K562 treated with DMSO at 1 percent for 24 hours (cell line): ENCODE results near the gene VN1R2. TPM values are rescaled to one million over a fixed set of nuclear protein-coding genes. Genes with fewer than 3 reads are reported as not detected.

ENCODE experiments used
- total RNA-seq: library from RNA; unstranded; fragments of 300-600 nt; gene quantifications from 2 replicates; pipeline ENCODE4 v1.2.3, GENCODE V29; 2022; ENCODE audit warnings: low read depth; ENCODE audit not compliant: insufficient read depth

VN1R2 gene
- not detected in 2 replicates for total RNA-seq

DNA sequence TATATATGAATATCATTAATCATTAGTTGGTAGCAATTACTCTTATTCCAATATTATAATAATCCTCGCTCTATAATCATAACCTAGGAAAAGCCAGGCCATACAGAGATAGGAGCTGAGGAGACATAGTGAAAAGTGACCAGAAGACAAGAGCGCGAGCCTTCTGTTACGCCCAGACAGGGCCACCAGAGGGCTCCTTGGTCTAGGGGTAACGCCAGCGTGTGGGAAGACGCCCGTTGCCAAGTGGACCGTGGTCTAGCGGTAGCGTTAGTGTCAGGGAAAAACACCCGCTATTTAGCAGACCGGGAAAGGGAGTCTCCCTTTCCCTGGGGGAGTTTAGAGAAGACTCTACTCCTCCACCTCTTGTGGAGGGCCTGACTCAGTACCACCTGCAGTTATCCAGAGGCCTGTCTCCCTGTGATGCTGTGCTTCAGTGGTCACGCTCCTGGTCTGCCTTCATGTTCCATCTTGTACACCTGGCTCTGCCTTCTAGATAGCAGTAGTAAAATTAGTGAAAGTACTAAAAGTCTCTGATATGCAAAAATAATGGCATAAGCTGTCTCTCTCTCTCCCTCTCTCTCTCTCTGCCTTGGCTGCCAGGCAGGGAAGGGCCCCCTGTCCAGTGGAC, at the start of gene VN1R2:
TSS of gene VN1R2 (plus strand) at position 578 of the 628 bp plus-strand sequence. CDS start 84 bp downstream, outside the sequence.

DNA sequence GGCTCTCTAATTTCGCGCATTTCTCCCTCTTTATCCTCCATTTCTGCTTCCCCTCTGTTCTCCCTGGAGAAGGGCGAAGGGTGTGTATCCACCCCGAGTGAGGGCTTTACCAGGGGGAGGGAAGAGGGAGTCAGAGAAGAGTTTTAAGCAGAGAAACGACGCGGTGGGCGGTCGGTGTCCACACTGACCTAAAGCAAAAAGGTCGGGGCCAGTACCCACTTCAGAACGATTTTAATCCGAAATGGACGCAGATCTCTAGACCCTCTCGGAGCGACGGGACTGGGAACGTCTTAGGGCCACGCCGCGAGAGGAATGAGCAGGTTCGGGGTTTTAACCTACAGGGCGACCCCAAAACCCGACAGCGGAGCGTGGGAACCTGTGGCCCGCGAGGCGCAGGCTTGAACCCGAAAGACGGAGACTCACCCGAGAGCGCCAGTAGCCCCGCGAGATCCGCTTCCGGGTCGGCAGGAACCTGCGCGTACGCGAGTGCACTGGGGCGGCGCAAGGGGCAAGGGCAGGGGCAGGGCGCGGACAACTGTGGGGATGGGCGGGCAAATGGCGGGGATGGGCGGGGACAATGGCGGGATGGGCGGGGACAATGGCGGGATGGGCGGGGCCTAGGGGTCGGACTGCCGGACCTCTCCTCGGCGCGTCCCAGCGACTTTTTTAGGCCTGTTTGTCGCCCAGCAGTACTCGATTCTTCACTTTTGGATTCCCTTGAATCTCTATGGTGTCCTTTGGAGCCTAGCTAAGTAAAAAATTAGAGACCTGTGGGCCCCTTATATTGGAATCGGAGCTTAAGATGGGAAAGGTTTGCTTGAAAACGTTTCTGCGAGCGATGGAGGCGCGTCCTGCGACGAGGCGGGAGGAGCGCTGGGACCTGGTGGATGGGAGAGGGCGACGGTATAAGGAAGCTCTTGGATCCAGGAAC, 3.4 kb upstream of the VN1R2 start, which contains the start of gene ZNF677:
TSS of gene ZNF677 (minus strand) at position 463 of the 931 bp plus-strand sequence. CDS start 3,323 bp downstream, outside the sequence.

DNA sequence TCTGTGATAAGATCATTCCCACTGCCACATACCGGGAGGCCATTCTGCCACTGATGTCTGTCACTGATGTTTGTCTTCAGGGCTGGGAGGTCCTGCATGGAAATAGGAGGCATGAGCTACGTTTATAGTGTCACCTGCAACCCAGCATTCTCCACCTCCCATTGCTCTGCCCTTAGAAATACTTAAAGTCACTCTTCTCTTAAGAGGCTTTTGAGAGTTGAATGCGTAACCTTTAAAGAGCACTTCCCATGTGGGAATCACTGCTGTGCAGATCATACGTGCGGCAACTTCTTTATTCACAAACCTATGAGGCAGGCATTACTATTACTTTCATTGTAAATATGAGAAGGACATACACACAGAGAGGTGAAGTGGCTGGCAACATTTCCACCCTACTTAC, 9.5 kb downstream of the VN1R2 start, which contains the start of gene VN1R4:
TSS of gene VN1R4 (minus strand) at position 101 of the 400 bp plus-strand sequence. CDS start at position 43, 58 bp downstream.

Other genes with a start within 250 kb of the VN1R2 start
- gene ERVV-1, start 244.4 kb upstream of the VN1R2 start, total RNA-seq: not detected in 2 replicates
- gene ERVV-2, start 213.6 kb upstream of the VN1R2 start, total RNA-seq: 0.43 and 0.64 TPM in 2 replicates
- 10.6 and 12.2 TPM in 2 replicates for gene ZNF160, start 154.9 kb upstream of the VN1R2 start, total RNA-seq
- gene ZNF415, start 125.4 kb upstream of the VN1R2 start, total RNA-seq: not detected in 2 replicates
- gene ZNF347, start 99.2 kb upstream of the VN1R2 start, total RNA-seq: 2.3 and 2.6 TPM in 2 replicates
- 3.1 and 3.9 TPM in 2 replicates for gene ZNF665, start 64.9 kb upstream of the VN1R2 start, total RNA-seq
- gene ZNF677, start 3.4 kb upstream of the VN1R2 start, total RNA-seq: 0.30 and 1.5 TPM in 2 replicates
- not detected in 2 replicates for gene VN1R4, start 9.4 kb downstream of the VN1R2 start, total RNA-seq
- 2.2 and 2.7 TPM in 2 replicates for gene ZNF845, start 75.5 kb downstream of the VN1R2 start, total RNA-seq
- 1.8 and 4.8 TPM in 2 replicates for gene ZNF525, start 107.4 kb downstream of the VN1R2 start, total RNA-seq
- gene ZNF765, start 136.9 kb downstream of the VN1R2 start, total RNA-seq: 4.2 and 5.0 TPM in 2 replicates
- gene ZNF761, start 173.7 kb downstream of the VN1R2 start, total RNA-seq: 6.8 and 8.5 TPM in 2 replicates
- 2.0 and 2.2 TPM in 2 replicates for gene ZNF813, start 209.4 kb downstream of the VN1R2 start, total RNA-seq